Panc1 (cell line): Measurements from ENCODE around the gene OPA3.

Experiments
- POLR2AphosphoS5 ChIP-seq: IDR thresholded peaks from 2 replicates; pipeline ENCODE4 v1.6.1; 2012; ENCODE audit warnings: mild to moderate bottlenecking, low read depth, low read length, moderate library complexity
- SIN3A ChIP-seq: IDR thresholded peaks from 2 replicates; pipeline ENCODE4 v1.6.1; 2012; ENCODE audit warnings: low read depth, mild to moderate bottlenecking, low read length, moderate library complexity, borderline replicate concordance; ENCODE audit not compliant: insufficient read depth
- TCF7L2 ChIP-seq: IDR thresholded peaks from 2 replicates; pipeline ENCODE4 v1.6.1; 2011; ENCODE audit warnings: mild to moderate bottlenecking, low read depth, low read length, inconsistent platforms
- TF ChIP-seq, protein P1 (sequence below): fragments of 450-650 bp; IDR thresholded peaks from 2 replicates; pipeline ENCODE4 v1.5.1; 2017; ENCODE audit warnings: mild to moderate bottlenecking
- TF ChIP-seq, protein P2 (sequence below), 2 experiments: IDR thresholded peaks; 2 replicates each; pipeline ENCODE4 v1.6.1; 2011 to 2012; ENCODE audit warnings: low read depth in 2 of 2, control low read depth in 1 of 2, low read length in 1 of 2, mild to moderate bottlenecking in 1 of 2, moderate library complexity in 1 of 2; ENCODE audit not compliant: insufficient read depth in 1 of 2

DNA sequence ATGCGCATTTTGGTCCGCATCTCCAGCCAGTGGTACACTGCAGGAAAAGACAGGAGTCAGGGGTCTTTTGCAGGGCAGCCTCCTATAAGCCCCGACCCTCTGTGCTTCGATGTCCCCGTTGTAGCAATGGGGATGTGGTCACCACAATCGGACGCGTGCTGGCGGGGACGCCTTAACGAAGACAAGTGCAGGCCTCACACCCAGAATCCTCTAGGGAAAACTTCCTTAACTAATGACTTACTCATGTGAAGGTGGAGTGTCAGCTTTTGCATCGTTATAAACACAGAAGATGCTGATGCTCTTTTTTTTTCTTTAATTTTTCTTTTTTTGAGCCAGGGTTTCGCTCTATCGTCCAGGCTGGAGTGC lies 55.2 kb downstream of the OPA3 start:
- TF ChIP-seq, protein P1, sequence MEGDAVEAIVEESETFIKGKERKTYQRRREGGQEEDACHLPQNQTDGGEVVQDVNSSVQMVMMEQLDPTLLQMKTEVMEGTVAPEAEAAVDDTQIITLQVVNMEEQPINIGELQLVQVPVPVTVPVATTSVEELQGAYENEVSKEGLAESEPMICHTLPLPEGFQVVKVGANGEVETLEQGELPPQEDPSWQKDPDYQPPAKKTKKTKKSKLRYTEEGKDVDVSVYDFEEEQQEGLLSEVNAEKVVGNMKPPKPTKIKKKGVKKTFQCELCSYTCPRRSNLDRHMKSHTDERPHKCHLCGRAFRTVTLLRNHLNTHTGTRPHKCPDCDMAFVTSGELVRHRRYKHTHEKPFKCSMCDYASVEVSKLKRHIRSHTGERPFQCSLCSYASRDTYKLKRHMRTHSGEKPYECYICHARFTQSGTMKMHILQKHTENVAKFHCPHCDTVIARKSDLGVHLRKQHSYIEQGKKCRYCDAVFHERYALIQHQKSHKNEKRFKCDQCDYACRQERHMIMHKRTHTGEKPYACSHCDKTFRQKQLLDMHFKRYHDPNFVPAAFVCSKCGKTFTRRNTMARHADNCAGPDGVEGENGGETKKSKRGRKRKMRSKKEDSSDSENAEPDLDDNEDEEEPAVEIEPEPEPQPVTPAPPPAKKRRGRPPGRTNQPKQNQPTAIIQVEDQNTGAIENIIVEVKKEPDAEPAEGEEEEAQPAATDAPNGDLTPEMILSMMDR, result no peak
- no peak for TF ChIP-seq POLR2AphosphoS5
- no peak for TF ChIP-seq SIN3A
- no peak for TF ChIP-seq TCF7L2
- TF ChIP-seq, protein P2, sequence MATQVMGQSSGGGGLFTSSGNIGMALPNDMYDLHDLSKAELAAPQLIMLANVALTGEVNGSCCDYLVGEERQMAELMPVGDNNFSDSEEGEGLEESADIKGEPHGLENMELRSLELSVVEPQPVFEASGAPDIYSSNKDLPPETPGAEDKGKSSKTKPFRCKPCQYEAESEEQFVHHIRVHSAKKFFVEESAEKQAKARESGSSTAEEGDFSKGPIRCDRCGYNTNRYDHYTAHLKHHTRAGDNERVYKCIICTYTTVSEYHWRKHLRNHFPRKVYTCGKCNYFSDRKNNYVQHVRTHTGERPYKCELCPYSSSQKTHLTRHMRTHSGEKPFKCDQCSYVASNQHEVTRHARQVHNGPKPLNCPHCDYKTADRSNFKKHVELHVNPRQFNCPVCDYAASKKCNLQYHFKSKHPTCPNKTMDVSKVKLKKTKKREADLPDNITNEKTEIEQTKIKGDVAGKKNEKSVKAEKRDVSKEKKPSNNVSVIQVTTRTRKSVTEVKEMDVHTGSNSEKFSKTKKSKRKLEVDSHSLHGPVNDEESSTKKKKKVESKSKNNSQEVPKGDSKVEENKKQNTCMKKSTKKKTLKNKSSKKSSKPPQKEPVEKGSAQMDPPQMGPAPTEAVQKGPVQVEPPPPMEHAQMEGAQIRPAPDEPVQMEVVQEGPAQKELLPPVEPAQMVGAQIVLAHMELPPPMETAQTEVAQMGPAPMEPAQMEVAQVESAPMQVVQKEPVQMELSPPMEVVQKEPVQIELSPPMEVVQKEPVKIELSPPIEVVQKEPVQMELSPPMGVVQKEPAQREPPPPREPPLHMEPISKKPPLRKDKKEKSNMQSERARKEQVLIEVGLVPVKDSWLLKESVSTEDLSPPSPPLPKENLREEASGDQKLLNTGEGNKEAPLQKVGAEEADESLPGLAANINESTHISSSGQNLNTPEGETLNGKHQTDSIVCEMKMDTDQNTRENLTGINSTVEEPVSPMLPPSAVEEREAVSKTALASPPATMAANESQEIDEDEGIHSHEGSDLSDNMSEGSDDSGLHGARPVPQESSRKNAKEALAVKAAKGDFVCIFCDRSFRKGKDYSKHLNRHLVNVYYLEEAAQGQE (IDR thresholded peaks at IDR 0.05; ENCODE audit: insufficient read depth in 1 of 2, low read depth in 2 of 2, low read length in 1 of 2), result no peak
